DOHH2 (cell line): ENCODE measurements around the gene CBX6.

ENCODE experiments used
- H3F3A ChIP-seq: fragments of 200-600 bp; sonication (generic), shearing (Covaris generic); 2 replicates; pipeline ENCODE4 v1.6.0; 2016; ENCODE audit warnings: antibody characterized with exemption, mild to moderate bottlenecking; ENCODE audit not compliant: control insufficient read depth, insufficient read depth
- H3K27ac ChIP-seq: fragments of 200-600 bp; sonication (generic); 2 replicates; pipeline ENCODE4 v1.5.1; 2014; ENCODE audit warnings: low read depth, mild to moderate bottlenecking, low read length, moderate library complexity
- H3K27me3 ChIP-seq: fragments of 200-600 bp; sonication (generic); 2 replicates; pipeline ENCODE4 v1.6.1; 2014; ENCODE audit warnings: mild to moderate bottlenecking, low read length, mixed read lengths; ENCODE audit not compliant: control insufficient read depth
- H3K36me3 ChIP-seq: fragments of 200-600 bp; sonication (generic); 2 replicates; pipeline ENCODE4 v1.6.1; 2014; ENCODE audit warnings: mild to moderate bottlenecking, low read length, moderate library complexity, mixed read lengths; ENCODE audit not compliant: control insufficient read depth
- H3K4me1 ChIP-seq: fragments of 200-600 bp; sonication (generic); 2 replicates; pipeline ENCODE4 v1.6.1; 2014; ENCODE audit warnings: mild to moderate bottlenecking, low read length, mixed read lengths; ENCODE audit not compliant: control insufficient read depth
- H3K4me2 ChIP-seq: fragments of 200-600 bp; sonication (generic); 2 replicates; pipeline ENCODE4 v1.6.0; 2014; ENCODE audit warnings: mild to moderate bottlenecking, low read length, moderate library complexity
- H3K4me3 ChIP-seq: fragments of 200-600 bp; sonication (generic); 2 replicates; pipeline ENCODE4 v1.5.1; 2014; ENCODE audit warnings: mild to moderate bottlenecking, low read length, mixed read lengths
- H3K79me2 ChIP-seq: fragments of 200-600 bp; sonication (generic); 2 replicates; pipeline ENCODE4 v1.6.1; 2014; ENCODE audit warnings: mild to moderate bottlenecking, low read length, mixed read lengths; ENCODE audit not compliant: control insufficient read depth
- H3K9me2 ChIP-seq: fragments of 200-600 bp; sonication (generic); replicated peaks from 2 replicates; pipeline ENCODE4 v1.6.1; 2014; ENCODE audit warnings: mild to moderate bottlenecking, low read length, mixed read lengths; ENCODE audit not compliant: control insufficient read depth
- H3K9me3 ChIP-seq: fragments of 200-600 bp; sonication (generic); 2 replicates; pipeline ENCODE4 v1.6.1; 2014; ENCODE audit warnings: antibody characterized with exemption, low read length, mixed read lengths; ENCODE audit not compliant: control insufficient read depth, insufficient read depth
- H4K20me1 ChIP-seq: fragments of 200-600 bp; sonication (generic); 2 replicates; pipeline ENCODE4 v1.6.0; 2014; ENCODE audit warnings: low read depth, mild to moderate bottlenecking, antibody characterized with exemption, low read length, moderate library complexity; ENCODE audit not compliant: control insufficient read depth, insufficient read depth
- EZH2phosphoT487 ChIP-seq: fragments of 200-600 bp; sonication (generic); IDR thresholded peaks from 2 replicates; pipeline ENCODE4 v1.6.1; 2017; ENCODE audit warnings: borderline replicate concordance, mild to moderate bottlenecking, antibody characterized with exemption, low read length, moderate library complexity, mixed read lengths
- TF ChIP-seq, protein P1 (sequence below): fragments of 200-600 bp; sonication (generic); IDR thresholded peaks from one replicate; pipeline ENCODE4 v1.5.1; 2014; ENCODE audit warnings: antibody characterized with exemption, mild to moderate bottlenecking, low read depth, low read length; ENCODE audit not compliant: poor library complexity, severe bottlenecking

The CBX6 gene

GRCh38 chr22:38863531-38864131 is 8.4 kb downstream of the CBX6 start:
- H4K20me1 ChIP-seq, result peaks cover 17% of the 10 kb centered on the region
- H3K4me1 ChIP-seq, result peaks cover 9% of the 10 kb centered on the region
- H3K9me3 ChIP-seq, result no peaks in the 10 kb centered on the region
- no peaks in the 10 kb centered on the region for H3K27me3 ChIP-seq
- H3K27ac ChIP-seq, result no peak overlapping the region
- peaks cover 15% of the 10 kb centered on the region for H3F3A ChIP-seq
- H3K36me3 ChIP-seq, result peaks cover 44% of the 10 kb centered on the region
- H3K9me2 ChIP-seq, result no peaks in the 10 kb centered on the region
- no peak overlapping the region for H3K4me2 ChIP-seq
- no peak overlapping the region for H3K4me3 ChIP-seq
- TF ChIP-seq EZH2phosphoT487, result no peak
- TF ChIP-seq, protein P1, sequence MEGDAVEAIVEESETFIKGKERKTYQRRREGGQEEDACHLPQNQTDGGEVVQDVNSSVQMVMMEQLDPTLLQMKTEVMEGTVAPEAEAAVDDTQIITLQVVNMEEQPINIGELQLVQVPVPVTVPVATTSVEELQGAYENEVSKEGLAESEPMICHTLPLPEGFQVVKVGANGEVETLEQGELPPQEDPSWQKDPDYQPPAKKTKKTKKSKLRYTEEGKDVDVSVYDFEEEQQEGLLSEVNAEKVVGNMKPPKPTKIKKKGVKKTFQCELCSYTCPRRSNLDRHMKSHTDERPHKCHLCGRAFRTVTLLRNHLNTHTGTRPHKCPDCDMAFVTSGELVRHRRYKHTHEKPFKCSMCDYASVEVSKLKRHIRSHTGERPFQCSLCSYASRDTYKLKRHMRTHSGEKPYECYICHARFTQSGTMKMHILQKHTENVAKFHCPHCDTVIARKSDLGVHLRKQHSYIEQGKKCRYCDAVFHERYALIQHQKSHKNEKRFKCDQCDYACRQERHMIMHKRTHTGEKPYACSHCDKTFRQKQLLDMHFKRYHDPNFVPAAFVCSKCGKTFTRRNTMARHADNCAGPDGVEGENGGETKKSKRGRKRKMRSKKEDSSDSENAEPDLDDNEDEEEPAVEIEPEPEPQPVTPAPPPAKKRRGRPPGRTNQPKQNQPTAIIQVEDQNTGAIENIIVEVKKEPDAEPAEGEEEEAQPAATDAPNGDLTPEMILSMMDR, result no peak
- H3K79me2 ChIP-seq, result peaks cover 13% of the 10 kb centered on the region

DNA sequence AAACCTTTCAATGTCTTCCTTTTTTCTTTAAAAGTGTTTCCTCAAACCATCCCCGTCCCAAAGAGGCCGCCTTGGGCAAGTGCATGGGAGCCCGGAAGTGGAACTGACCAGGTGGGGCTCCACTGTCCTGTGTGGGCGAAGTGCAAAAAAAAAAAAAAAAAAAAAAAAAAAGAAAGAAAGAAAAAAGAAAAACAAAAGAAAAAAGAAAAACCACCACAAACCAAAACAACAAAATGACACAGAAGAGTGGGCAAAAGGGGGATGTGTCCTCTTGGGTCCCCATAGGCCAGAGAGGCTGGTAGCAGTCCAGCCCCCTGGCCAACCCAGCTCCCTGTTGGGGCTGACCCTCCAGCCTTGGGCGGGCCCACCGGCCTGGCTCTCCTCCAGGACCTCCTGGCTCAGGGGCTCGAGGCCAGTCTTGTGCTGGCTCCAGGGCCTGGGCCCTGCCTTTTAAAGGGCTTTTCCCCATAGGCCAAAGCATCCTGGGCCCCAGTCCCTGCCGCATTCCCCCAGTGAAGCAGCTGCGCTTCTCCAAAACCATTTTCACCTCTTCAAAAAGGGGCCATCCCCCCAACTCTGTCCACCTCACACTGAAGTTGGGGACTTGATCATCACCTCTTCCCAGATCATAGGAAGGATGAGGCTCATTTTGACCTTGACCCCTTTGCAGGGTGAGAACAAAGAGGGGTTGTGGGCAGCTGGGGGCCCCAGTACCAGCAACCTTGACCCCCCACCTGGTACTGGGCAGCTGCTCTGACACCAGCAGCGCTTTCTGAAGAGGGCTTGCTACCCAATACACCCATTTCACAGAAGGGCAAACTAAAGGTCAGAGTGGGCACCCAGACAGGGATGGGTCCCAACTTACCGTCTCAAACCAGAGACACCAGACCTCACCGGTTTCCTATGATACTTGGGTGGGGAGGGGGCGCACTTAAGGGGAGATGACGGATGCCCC is 9.4 kb downstream of the CBX6 start:
- TF ChIP-seq, protein P1, result no peak
- no peak for TF ChIP-seq EZH2phosphoT487
- no peaks in the 10 kb centered on the region for H3K9me2 ChIP-seq
- no peaks in the 10 kb centered on the region for H3K27me3 ChIP-seq
- H3K4me1 ChIP-seq, result peaks cover 3% of the 10 kb centered on the region; the same call in 1 of the 2 replicates
- no peaks in the 10 kb centered on the region for H3K9me3 ChIP-seq
- H3K79me2 ChIP-seq, result peaks cover 4% of the 10 kb centered on the region
- no peak overlapping the region for H3K4me3 ChIP-seq
- peaks cover 10% of the 10 kb centered on the region for H4K20me1 ChIP-seq
- no peak overlapping the region for H3K4me2 ChIP-seq
- H3F3A ChIP-seq, result peaks cover 15% of the 10 kb centered on the region
- H3K27ac ChIP-seq, result no peak overlapping the region
- H3K36me3 ChIP-seq, result peaks cover 34% of the 10 kb centered on the region

DNA sequence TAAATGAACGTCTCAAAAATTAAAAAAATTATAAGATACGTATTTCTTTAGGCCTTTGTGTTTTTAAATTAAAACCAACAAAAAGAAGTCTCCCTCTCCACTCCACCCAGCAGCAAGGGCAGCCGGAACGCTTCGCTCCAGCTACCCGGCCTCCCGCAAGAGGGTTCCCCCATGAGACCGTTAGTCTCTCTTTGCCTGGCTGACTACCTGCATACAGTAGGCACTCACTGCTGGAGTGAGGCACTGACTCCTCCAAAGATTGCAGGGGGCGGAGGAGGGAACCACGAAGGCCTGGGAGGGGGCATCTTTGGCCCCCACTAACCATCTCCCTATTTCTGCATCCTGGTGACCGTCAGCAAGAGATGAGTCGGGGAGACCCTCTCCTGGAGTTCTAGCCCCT is 10.1 kb downstream of the CBX6 start:
- Histone ChIP-seq H3K4me3 (no peak overlapping the region), H3K27ac (no peak overlapping the region), H3K27me3 (no peaks in the 10 kb centered on the region), H3F3A (peaks cover 15% of the 10 kb centered on the region), H3K9me2 (no peaks in the 10 kb centered on the region), H3K9me3 (no peaks in the 10 kb centered on the region), H3K4me1 (peaks cover 3% of the 10 kb centered on the region; the same call in 1 of the 2 replicates), H3K36me3 (peaks cover 28% of the 10 kb centered on the region), H4K20me1 (peaks cover 7% of the 10 kb centered on the region; the same call in 1 of the 2 replicates), H3K79me2 (no peaks in the 10 kb centered on the region; the same call in 1 of the 2 replicates), H3K4me2 (no peak overlapping the region)
- TF ChIP-seq, protein P1, result no peak
- TF ChIP-seq EZH2phosphoT487, result no peak
